SU-DHL-6 (cell line): ENCODE measurements around the gene YY1.

Experiments used
- H2AFZ ChIP-seq: fragments of 200-600 bp; sonication (generic); 2 replicates; pipeline ENCODE4 v1.6.1; 2014; ENCODE audit warnings: low read depth, mild to moderate bottlenecking, moderate library complexity, mixed read lengths, antibody characterized with exemption, low read length; ENCODE audit not compliant: severe bottlenecking
- H3F3A ChIP-seq: fragments of 200-600 bp; shearing (Covaris generic); 2 replicates; pipeline ENCODE4 v1.6.0; 2016; ENCODE audit warnings: antibody characterized with exemption, mild to moderate bottlenecking; ENCODE audit not compliant: insufficient read depth
- H3K27ac ChIP-seq: fragments of 200-600 bp; sonication (generic); 2 replicates; pipeline ENCODE4 v1.5.1; 2016; ENCODE audit warnings: low read depth, mild to moderate bottlenecking, low read length, moderate library complexity, mixed read lengths
- H3K27me3 ChIP-seq: fragments of 200-600 bp; sonication (generic), shearing (Covaris generic); 2 replicates; pipeline ENCODE4 v1.6.0; 2014; ENCODE audit warnings: mild to moderate bottlenecking, low read length
- H3K36me3 ChIP-seq: fragments of 200-600 bp; sonication (generic); 2 replicates; pipeline ENCODE4 v1.6.1; 2014; ENCODE audit warnings: mild to moderate bottlenecking, low read length, mixed read lengths
- H3K4me2 ChIP-seq: fragments of 300-600, 200-600 bp; shearing (Covaris generic), sonication (generic); 2 replicates; pipeline ENCODE4 v1.6.0; 2014; ENCODE audit warnings: low read length, low read depth, mild to moderate bottlenecking; ENCODE audit not compliant: poor library complexity, severe bottlenecking
- H3K4me3 ChIP-seq: fragments of 200-600 bp; sonication (generic); 2 replicates; pipeline ENCODE4 v1.5.1; 2014; ENCODE audit warnings: antibody characterized with exemption, low read length, mild to moderate bottlenecking, mixed read lengths; ENCODE audit not compliant: insufficient read depth, poor library complexity, severe bottlenecking
- H3K79me2 ChIP-seq: fragments of 200-600 bp; sonication (generic); 2 replicates; pipeline ENCODE4 v1.6.1; 2014; ENCODE audit warnings: mild to moderate bottlenecking, low read length, moderate library complexity; ENCODE audit not compliant: insufficient read depth
- H3K9ac ChIP-seq: fragments of 200-600 bp; sonication (generic); 2 replicates; pipeline ENCODE4 v1.7.0; 2014; ENCODE audit warnings: mild to moderate bottlenecking, low read length
- H3K9me2 ChIP-seq: fragments of 200-600 bp; sonication (generic); replicated peaks from 2 replicates; pipeline ENCODE4 v1.6.1; 2014; ENCODE audit warnings: low read length; ENCODE audit not compliant: insufficient read depth
- H3K9me3 ChIP-seq: fragments of 200-600 bp; sonication (generic); 2 replicates; pipeline ENCODE4 v1.6.1; 2014; ENCODE audit warnings: low read length, mixed read lengths; ENCODE audit not compliant: insufficient read depth
- H4K20me1 ChIP-seq: fragments of 200-600 bp; sonication (generic); 2 replicates; pipeline ENCODE4 v1.6.1; 2014; ENCODE audit warnings: low read depth, mild to moderate bottlenecking, antibody characterized with exemption, low read length, moderate library complexity, mixed read lengths
- CTCF ChIP-seq: fragments of 200-600 bp; sonication (generic); IDR thresholded peaks from one replicate; pipeline ENCODE4 v1.5.1; 2017; ENCODE audit warnings: antibody characterized with exemption, mild to moderate bottlenecking, low read length, moderate library complexity; ENCODE audit not compliant: insufficient read depth, poor library complexity, severe bottlenecking
- EZH2phosphoT487 ChIP-seq: fragments of 200-600 bp; sonication (generic), shearing (Covaris generic); conservative IDR thresholded peaks from 2 replicates; pipeline ENCODE4 v1.6.1; 2018; ENCODE audit warnings: mild to moderate bottlenecking, antibody characterized with exemption, low read length, moderate library complexity, mixed read lengths

YY1 gene

DNA sequence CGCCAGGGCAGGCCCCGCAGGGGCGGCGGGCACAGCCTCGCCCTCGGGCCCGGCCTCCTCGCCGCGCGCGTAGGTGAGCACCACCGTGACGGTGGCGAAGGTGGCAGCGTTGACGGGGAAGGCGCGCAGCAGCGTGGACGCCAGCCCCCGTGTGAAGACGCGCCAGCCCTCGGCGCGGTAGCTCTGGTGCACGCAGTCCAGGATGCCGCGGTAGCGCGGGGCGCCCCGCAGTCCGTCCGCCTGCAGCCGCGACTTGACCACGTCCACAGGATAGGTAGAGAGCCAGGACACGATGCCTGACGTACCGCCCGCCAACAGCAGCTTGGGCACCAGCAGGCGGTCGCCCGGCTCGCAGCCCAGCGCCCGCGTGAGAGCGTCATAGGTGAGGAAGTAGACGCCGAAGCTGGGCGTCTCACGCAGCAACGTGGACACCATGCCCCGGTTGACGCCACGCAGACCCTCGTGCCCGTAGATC is 53.4 kb downstream of the YY1 start:
- Histone ChIP-seq H3K4me3 (no peak overlapping the region), H3K27ac (no peak overlapping the region), H3K27me3 (no peaks in the 10 kb centered on the region), H4K20me1 (no peaks in the 10 kb centered on the region), H3K79me2 (no peaks in the 10 kb centered on the region), H2AFZ (no peak overlapping the region), H3K9ac (no peak overlapping the region), H3K36me3 (no peaks in the 10 kb centered on the region), H3K4me2 (no peak overlapping the region), H3K9me2 (no peaks in the 10 kb centered on the region), H3F3A (no peaks in the 10 kb centered on the region), H3K9me3 (no peaks in the 10 kb centered on the region)
- no peak for TF ChIP-seq CTCF
- no peak for TF ChIP-seq EZH2phosphoT487

DNA sequence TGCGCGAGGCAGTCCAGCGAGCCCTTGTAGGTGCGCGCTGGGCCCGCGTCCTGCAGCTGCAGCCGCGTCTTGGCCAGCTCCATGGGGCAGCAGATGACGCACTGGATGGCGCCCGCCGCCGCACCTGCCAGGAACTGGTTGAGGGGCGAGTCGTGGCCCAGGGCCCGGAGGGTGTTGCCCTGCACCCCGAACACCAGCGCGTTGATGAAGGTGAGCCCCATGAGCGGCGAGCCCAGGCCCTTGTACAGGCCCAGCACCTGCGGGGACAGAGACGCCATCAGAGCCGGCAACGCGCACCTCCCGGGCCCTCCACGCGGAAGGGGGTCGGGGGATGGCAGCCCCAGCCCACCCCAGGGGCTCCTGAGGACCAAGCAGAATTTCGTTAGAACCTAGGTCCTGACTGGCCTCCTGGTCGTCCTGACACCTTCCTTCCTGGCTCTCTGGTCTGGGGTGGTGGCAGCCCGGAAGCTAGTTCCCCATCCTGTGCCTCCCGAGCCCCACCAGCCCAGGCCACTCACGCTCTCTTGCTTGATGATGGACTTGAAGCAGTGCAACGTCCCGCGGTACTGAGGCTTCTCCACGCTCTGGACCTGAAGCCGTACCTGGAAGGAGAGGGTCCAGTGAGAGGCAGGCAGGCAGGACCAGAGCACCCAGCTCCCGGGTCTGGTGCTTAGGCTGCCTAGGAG is 54.0 kb downstream of the YY1 start:
- H3K27ac ChIP-seq, result no peak overlapping the region
- H2AFZ ChIP-seq, result no peak overlapping the region
- no peak for TF ChIP-seq EZH2phosphoT487
- TF ChIP-seq CTCF, result no peak
- no peak overlapping the region for H3K4me2 ChIP-seq
- H3K79me2 ChIP-seq, result no peaks in the 10 kb centered on the region
- no peaks in the 10 kb centered on the region for H3K36me3 ChIP-seq
- no peak overlapping the region for H3K9ac ChIP-seq
- H3K9me3 ChIP-seq, result no peaks in the 10 kb centered on the region
- H3F3A ChIP-seq, result no peaks in the 10 kb centered on the region
- H3K9me2 ChIP-seq, result no peaks in the 10 kb centered on the region
- no peaks in the 10 kb centered on the region for H3K27me3 ChIP-seq
- no peaks in the 10 kb centered on the region; the same call in 1 of the 2 replicates for H4K20me1 ChIP-seq
- no peak overlapping the region for H3K4me3 ChIP-seq

- Histone ChIP-seq H3K9me3 (no peaks in the 10 kb centered on the region), H3K9me2 (no peaks in the 10 kb centered on the region), H3K36me3 (no peaks in the 10 kb centered on the region), H3K27ac (no peak overlapping the region), H3F3A (no peaks in the 10 kb centered on the region), H2AFZ (no peak overlapping the region), H3K4me3 (no peak overlapping the region), H3K4me2 (no peak overlapping the region), H4K20me1 (no peaks in the 10 kb centered on the region; the same call in 1 of the 2 replicates), H3K9ac (no peak overlapping the region), H3K79me2 (no peaks in the 10 kb centered on the region), H3K27me3 (no peaks in the 10 kb centered on the region)
- no peak for TF ChIP-seq EZH2phosphoT487
- TF ChIP-seq CTCF, result no peak
Measured at GRCh38 chr14:100293497-100294212, 54.7 kb downstream of the YY1 start.
